Stimulated activated CD8-positive, alpha-beta memory T cell treated with anti-CD3 and anti-CD28 coated beads, Interleukin-4, amount 100 ng/mL, for 48 hours (primary cell): Measurements from ENCODE around the gene MMP27.

Experiments used
- DNase-seq: peaks from one replicate; pipeline ENCODE4 v3.0.0-alpha.2; 2020

The MMP27 gene

GRCh38 chr11:102703826-102704493, 1.6 kb downstream of the MMP27 start:
- no peak for DNase-seq

DNA sequence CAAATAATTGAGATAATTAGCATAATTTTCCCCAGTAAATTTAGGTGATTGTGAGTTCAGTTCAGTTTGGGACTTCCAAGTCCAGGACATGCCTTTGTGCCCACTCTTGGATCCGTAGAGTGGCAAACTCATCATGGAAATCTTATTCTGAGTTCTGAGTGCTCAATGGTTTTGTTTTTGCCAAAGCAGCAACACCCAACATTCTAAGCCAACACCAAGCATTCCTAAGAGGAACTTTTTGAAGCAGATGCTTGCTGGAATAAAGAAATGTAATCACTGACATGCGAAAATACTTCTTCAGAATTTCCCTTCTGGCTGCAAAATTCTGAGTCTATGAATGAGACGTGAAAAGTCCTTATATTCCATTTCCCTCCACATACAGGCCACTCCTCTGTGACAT, 10.4 kb downstream of the MMP27 start:
- DNase-seq: no peak

- no peak for DNase-seq
These were observed 19.8 kb downstream of the MMP27 start for GRCh38 chr11:102685754-102686153.

DNA sequence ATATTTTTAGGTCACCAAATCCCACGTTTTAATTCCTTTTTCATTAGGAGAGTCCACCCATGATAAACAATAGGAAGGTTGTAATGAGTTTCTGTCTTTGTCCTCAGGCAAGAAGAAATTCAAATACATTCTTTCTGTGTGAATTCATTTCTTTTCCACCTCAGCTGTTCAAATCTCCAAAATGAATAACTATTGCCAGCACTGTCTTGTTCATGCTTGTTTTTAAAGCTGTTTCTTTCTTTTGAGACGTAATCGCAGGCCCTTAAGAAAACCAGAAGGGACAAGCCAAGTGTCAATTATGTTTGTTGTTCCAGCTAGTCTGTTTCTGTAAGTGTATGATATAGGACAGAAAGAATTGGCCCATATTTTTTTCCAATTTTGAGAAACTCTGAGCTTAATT, 20.2 kb downstream of the MMP27 start:
- DNase-seq: no peak

DNA sequence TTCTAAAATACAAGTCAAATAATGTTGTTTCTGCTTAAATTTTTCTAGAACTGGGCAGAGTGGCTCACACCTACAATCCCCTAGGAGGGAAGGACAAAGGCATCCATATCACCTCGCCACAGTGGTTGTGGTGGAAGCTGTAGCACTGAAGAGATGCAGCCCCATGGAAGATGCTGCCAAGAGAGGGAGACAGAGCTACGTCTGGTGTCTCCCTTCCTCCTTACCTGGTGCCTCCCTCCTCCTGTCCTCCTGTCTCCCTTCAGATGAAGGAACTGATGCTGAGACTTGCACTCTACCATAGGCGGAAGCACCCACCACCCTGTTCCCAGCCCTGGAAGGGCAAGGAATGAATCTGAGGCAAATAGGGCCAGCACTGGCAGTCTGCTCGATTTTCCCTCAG, 22.3 kb downstream of the MMP27 start:
- no peak for DNase-seq

GRCh38 chr11:102680945-102681344, 24.6 kb downstream of the MMP27 start:
- no peak for DNase-seq

DNA sequence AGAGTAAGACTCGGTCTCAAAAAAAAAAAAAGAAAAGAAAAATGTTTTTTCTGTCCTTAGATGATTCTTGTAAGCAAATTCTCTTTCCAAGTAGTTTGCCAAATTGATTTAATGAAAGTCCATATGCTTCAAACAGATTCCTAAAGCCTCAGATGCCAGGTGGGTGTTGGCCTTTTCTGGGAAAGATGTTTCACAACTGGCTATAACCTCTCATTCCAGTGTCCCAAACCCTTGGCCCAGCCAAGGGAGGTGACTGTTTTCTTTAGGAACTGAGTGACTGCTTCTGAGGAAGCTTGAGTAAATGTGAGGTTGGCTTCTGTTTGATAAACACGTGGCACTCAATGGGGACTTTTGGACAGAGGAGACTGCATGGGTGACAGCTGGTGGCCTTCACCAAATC, 27.5 kb downstream of the MMP27 start:
- DNase-seq: no peak

- DNase-seq: no peak
These were observed 29.5 kb downstream of the MMP27 start for GRCh38 chr11:102676084-102676483.

- DNase-seq: no peak
These were observed 35.9 kb downstream of the MMP27 start for GRCh38 chr11:102669664-102670063.

- DNase-seq: peak; percentile 27
These were observed 39.1 kb downstream of the MMP27 start for GRCh38 chr11:102666331-102666957.

GRCh38 chr11:102664001-102664752, 41.4 kb downstream of the MMP27 start:
- DNase-seq: peak; percentile 40

- DNase-seq: no peak
These were observed 43.0 kb downstream of the MMP27 start for GRCh38 chr11:102662607-102663006.

DNA sequence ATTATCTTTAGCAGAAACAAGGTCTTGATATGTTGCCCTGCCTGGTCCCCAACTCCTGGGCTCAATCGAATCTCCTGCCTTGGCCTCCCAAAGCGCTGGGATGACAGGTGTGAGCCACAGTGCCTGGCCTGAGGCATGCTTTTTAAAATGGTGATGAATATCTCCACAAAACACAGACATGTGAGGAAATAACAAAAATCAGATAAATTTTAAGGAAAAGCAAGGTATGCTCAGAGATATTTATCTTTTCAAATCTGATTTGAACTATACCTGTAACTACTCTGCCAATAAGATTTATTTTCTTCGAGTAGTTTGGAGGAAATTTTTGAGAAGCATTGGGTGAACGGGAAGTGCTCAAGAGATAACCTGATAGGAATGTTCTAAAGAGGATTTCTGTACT, 44.5 kb downstream of the MMP27 start:
- no peak for DNase-seq

DNA sequence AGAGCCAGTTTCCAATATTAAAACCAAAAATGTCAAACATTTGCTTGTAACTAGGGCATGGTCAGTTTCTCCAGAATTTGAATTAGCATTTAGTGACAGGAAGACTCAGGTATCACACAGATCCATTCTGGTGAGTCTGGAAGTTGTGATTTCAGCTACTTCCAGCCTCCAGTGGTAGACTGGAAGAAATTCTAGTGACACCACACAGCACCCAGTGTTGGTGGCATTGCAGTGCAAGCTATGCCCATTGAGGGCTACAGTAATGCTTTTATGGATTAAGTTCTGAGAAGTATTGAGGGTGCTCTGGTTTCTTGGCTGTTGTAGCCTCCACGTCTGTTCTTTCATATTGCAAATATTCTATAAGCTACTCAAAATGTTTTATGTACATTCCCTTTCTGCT, 49.0 kb downstream of the MMP27 start:
- no peak for DNase-seq

DNA sequence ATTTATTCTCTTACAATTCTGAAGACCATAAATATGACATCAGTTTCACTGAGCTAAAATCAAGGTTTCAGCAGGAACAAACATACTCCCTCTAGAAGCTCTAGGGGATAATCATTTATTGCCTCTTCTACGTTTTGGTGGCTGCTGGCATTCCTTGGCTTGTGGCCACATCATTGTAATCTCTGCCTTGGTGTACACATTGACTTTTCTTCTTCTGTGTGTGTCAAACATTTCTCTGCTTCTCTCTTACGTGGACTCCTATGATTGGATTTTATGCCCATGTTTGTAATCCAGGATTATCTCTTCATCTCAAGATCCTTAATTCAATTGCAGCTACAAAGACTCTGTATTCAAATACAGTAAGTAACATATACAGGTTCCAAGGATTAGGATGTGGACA, 50.0 kb downstream of the MMP27 start:
- no peak for DNase-seq

DNA sequence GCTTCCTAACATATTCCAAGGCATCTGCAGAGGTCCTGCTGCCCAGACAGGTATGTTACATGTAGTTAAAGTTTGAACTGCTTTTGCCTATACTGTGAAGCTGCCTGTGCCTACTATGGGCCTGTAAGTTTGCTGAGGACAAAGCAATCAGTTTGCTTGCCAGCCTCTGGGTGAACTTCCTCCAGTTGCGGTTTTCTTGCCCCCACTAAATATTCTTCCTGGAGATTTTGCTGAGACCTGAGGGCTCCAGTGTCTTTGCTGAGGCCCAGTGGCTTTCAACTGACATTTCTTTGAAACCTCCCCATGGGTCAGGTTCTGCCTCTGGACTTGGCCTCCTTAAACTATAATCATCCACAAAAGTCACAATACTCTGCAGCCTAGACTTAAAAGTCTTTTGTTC, 50.8 kb downstream of the MMP27 start:
- no peak for DNase-seq

DNA sequence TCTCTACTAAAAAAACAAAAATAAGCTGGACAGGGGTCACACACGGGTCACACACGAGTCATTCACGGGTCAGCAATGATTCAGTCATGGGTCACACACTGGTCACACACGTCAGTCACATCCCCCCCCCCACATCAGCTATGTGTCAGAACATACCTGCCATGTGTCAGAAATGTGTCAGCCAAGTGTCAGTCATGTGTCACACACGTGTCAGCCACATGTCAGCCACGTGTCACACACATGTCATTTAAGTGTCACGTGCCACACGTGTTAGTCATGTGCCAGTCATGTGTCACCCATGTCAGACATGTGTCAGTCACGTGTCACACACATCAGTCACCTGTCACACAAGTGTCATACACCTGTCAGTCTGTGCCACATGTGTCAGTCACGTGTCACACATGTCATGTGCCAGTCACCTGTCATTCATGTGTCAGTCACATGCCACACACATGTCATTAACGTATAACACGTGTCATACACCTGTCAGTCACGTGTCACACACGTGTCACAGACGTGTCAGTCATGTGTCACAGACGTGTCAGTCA, 51.8 kb downstream of the MMP27 start:
- DNase-seq: no peak

DNA sequence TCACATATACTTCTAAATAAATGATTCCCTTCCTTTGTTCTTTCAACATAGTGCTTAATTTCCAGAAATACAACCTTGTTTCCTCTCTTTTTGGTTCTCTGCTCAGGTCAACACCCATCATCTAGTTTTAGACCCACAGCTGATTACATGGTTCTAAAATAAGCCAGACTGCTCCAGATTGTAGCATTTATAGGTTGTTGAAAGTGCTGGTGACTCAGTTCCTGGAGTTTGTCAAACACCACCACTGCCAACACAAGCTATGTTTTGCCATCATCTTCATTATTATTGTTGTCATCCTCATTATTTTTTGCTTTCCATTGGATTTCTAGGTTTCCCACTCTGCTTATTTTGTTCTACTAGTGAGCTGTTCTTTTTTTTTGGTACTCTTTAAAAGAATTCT, 58.1 kb downstream of the MMP27 start:
- DNase-seq: no peak

DNA sequence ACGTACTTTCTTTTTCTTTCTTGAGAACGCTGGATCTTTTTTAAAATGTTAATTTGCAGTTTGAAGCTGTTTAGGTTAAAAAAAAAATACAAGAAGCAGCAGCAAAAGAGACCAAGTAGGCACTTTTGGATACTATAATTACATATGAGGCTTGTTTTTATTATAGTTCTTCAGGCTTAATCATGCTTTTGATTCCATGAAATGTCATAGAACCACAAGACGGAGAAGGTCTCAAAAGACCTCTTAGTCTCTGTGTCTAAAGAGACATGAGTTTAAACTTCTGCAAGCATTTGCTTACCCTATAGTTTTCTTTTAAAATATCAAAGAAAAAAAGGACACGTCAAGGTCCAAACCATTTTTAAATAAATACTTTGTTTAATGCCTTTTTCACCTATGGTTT, 61.6 kb downstream of the MMP27 start:
- DNase-seq: no peak
